K562 (cell line): ENCODE measurements around the gene PLCG2. TPM values are rescaled to one million over a fixed set of nuclear protein-coding genes. Genes with fewer than 3 reads are reported as not detected.

Source experiments
- ATF4 ChIP-seq: fragments of 450-650 bp; formaldehyde crosslinking; IDR thresholded peaks from 2 replicates; pipeline ENCODE4 v1.4.0; 2022; ENCODE audit warnings: mild to moderate bottlenecking, moderate library complexity
- C11orf30 ChIP-seq: fragments of 450-650 bp; IDR thresholded peaks from 2 replicates; pipeline ENCODE4 v1.6.1; 2016; ENCODE audit warnings: low read depth, mild to moderate bottlenecking
- CSDE1 ChIP-seq, 2 experiments: fragments of 450-650 bp; IDR thresholded peaks; 2 replicates each; pipeline ENCODE4 v1.6.1; 2016; ENCODE audit warnings: mild to moderate bottlenecking in 1 of 2
- ESRRA ChIP-seq: fragments of 450-650 bp; IDR thresholded peaks from 2 replicates; pipeline ENCODE4 v1.6.1; 2014; ENCODE audit warnings: low read depth, mild to moderate bottlenecking, moderate library complexity, borderline replicate concordance
- HNRNPLL ChIP-seq: fragments of 200-400 bp; formaldehyde crosslinking; IDR thresholded peaks from 2 replicates; pipeline ENCODE4 v1.6.1; 2017; ENCODE audit warnings: low read length, low read depth, mild to moderate bottlenecking; ENCODE audit not compliant: poor library complexity, severe bottlenecking
- LCOR ChIP-seq: sonication (generic); formaldehyde crosslinking; IDR thresholded peaks from 2 replicates; pipeline ENCODE4 v1.8.0; 2022; ENCODE audit warnings: mild to moderate bottlenecking, missing genetic modification reagents
- PHB ChIP-seq: fragments of 250-450 bp; sonication (Bioruptor Pico); IDR thresholded peaks from 2 replicates; pipeline ENCODE4 v1.5.0; 2021
- PML ChIP-seq: IDR thresholded peaks from 2 replicates; pipeline ENCODE4 v1.6.1; 2012; ENCODE audit warnings: low read length, inconsistent platforms
- RCOR1 ChIP-seq, 2 experiments: IDR thresholded peaks; 2 replicates each; pipeline ENCODE4 v1.6.1; 2012; ENCODE audit warnings: low read depth in 2 of 2, low read length in 2 of 2, borderline replicate concordance in 1 of 2, improper control_type of control experiment in 1 of 2
- SOX6 ChIP-seq: fragments of 450-650 bp; IDR thresholded peaks from 2 replicates; pipeline ENCODE4 v1.6.1; 2014; ENCODE audit warnings: mild to moderate bottlenecking
- TBP ChIP-seq: optimal IDR thresholded peaks from 2 replicates; pipeline ENCODE3; 2011; ENCODE audit warnings: low read depth, low read length, improper control_type of control experiment
- THRB ChIP-seq: fragments of 450-650 bp; formaldehyde crosslinking; conservative IDR thresholded peaks from 2 replicates; pipeline ENCODE4 v1.4.0; 2022; ENCODE audit warnings: mild to moderate bottlenecking, missing genetic modification characterization
- ZBTB40 ChIP-seq, 2 experiments: fragments of 450-650 bp in 1 of 2; sonication (generic) in 1 of 2; formaldehyde crosslinking in 1 of 2; IDR thresholded peaks; 2 replicates each; pipeline versions ENCODE4 v1.7.1 to v1.9.0; 2016 to 2022; ENCODE audit warnings: inconsistent platforms in 1 of 2, mild to moderate bottlenecking in 1 of 2, missing genetic modification reagents in 1 of 2
- ZNF197 ChIP-seq: fragments of 200-800 bp; sonication (Bioruptor generic); IDR thresholded peaks from 2 replicates; pipeline ENCODE4 v1.6.1; 2016; ENCODE audit warnings: low read depth, missing genetic modification characterization, missing compliant biosample characterization
- polyA plus RNA-seq, 8 experiments: library from polyadenylated mRNA; depleted of rRNA in 4 of 8; stranded (reverse) in 5 of 8; unstranded in 3 of 8; fragments of >200 nt; fragmentation: Nextera tagmentation in 2 of 8; fragmentation: Illumina TruSeq in 1 of 8; extraction: Ambion mirVana in 2 of 8; extraction: Trizol in 1 of 8; gene quantifications; 2 replicates each; pipeline versions ENCODE4 v1.2.1 to v1.2.3, GENCODE V29; 2011 to 2014; ENCODE audit warnings: inconsistent platforms in 1 of 8, missing spikeins in 1 of 8
- total RNA-seq, 7 experiments: library from RNA; depleted of rRNA in 6 of 7; stranded (reverse); fragments of >200 nt in 6 of 7; fragmentation: Illumina TruSeq in 2 of 7; extraction: Trizol in 2 of 7; gene quantifications; 2 replicates each; pipeline versions ENCODE4 v1.2.1 to v1.2.3, GENCODE V29; 2011 to 2021; ENCODE audit warnings: low replicate concordance in 1 of 7

PLCG2 gene
- total and polyA plus RNA-seq, 9 of the 15 experiments (the other 6 are each of a cell fraction or from before 2014, with no cell fraction given): 0.94 to 7.1 (median 3.1) TPM

DNA sequence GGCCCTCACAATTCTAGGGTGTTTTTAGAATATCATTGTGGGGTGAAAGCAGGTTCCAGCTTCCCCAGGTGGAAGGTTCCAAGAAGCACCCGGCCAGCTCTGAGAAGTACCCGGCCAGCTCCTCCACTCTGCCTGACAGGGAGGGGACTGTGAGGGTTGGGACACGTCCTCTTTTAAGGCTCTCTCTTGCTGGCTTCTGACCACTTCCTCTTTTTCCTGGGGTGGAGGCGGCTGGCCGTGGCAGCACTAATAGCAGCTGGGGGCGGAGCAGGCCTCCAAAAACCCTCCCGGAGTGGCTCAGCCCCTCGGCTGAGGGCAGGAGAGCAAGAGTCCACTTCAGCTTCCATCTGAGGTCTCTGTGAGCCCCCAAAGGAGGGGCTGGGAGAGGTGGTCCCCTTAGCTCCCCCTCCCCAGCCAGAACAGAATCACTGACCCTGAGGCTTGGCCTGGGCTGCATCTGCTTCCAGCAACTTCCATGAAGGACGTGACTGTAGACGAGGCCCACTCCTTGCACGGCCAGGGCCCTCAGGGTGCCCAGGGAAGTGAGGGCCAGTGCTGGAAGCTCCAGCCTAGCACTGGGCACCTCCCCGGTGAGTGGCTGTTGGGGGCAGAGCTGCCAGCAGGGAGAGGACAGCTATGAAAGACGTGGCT, 26.7 kb upstream of the PLCG2 start (continued):
- TF ChIP-seq ZBTB40 (IDR thresholded peaks at IDR 0.05) (peak; percentile 63; the same call in 1 of the 2 replicates), ZBTB40 (CRISPR knock-in tag; IDR thresholded peaks at IDR 0.05) (no peak), RCOR1 (IDR thresholded peaks at IDR 0.05; ENCODE audit: borderline replicate concordance in 1 of 2, low read depth in 2 of 2, low read length in 2 of 2) (0 out of 4 replicates have a peak, but pooled peaks of 1 of the 2 experiments have one; percentile 71), ZNF197 (CRISPR knock-in tag) (peak; percentile 87; the same call in 1 of the 2 replicates), HNRNPLL (peak; percentile 37), LCOR (peak; percentile 84; the same call in 1 of the 2 replicates), SOX6 (peak; percentile 71; the same call in 1 of the 2 replicates), C11orf30 (no peak), PML (0 out of 2 replicates have a peak, but pooled peaks have one; percentile 29), ESRRA (peak; percentile 77; the same call in 1 of the 2 replicates), PHB (CRISPR knock-in tag) (0 out of 2 replicates have a peak, but pooled peaks have one; percentile 70), TBP (peak; percentile 91), THRB (CRISPR knock-in tag) (no peak), CSDE1 (IDR thresholded peaks at IDR 0.05) (no peak), ATF4 (peak; percentile 68)
